A673 (cell line): ENCODE data around the gene FEV. TPM values are rescaled to one million over a fixed set of nuclear protein-coding genes. Genes with fewer than 3 reads are reported as not detected.
A peak's percentile ranks its signal among the peaks of the same experiment; 100 is the strongest.

Source experiments
- BruUV-seq: library from RNA; stranded (reverse); fragments of 400-500 nt; replicated peaks from 2 replicates; lab custom pipeline; 2021; lab: Mats Ljungman, UMichigan
- CTCF ChIA-PET: fragments of 300-600 bp; sonication (Branson Sonifier 250); formaldehyde crosslinking; loops from one replicate; lab custom pipeline; 2022; ENCODE audit warnings: antibody characterized with exemption; lab: Charles Lee
- POLR2A ChIA-PET: fragments of 300-600 bp; sonication (Branson Sonifier 250); formaldehyde crosslinking; loops from one replicate; lab custom pipeline; 2022; ENCODE audit warnings: antibody characterized with exemption; ENCODE audit not compliant: low non-redundant PET; lab: Charles Lee
- DNase-seq: peaks from one replicate; pipeline ENCODE4 v3.0.0-alpha.2; 2015; ENCODE audit warnings: low spot score
- H3K27ac ChIP-seq: fragments of 200-600 bp; sonication (generic); 2 replicates; pipeline ENCODE4 v1.5.1; 2016; ENCODE audit warnings: mixed run types, low read depth, mild to moderate bottlenecking, mixed read lengths, antibody characterized with exemption, low read length; ENCODE audit not compliant: poor library complexity, severe bottlenecking
- H3K27me3 ChIP-seq: fragments of 200-600 bp; sonication (generic); replicated peaks from 2 replicates; pipeline ENCODE4 v1.6.1; 2017; ENCODE audit warnings: mixed run types, low read depth, mild to moderate bottlenecking, mixed read lengths, antibody characterized with exemption, low read length; ENCODE audit not compliant: insufficient read depth, poor library complexity
- H3K36me3 ChIP-seq: fragments of 200-600 bp; sonication (generic); 2 replicates; pipeline ENCODE4 v1.6.1; 2016; ENCODE audit warnings: mixed run types, mild to moderate bottlenecking, mixed read lengths, antibody characterized with exemption, low read length; ENCODE audit not compliant: insufficient read depth, poor library complexity, severe bottlenecking
- H3K4me1 ChIP-seq: fragments of 200-600 bp; sonication (generic); 2 replicates; pipeline ENCODE4 v1.6.1; 2017; ENCODE audit warnings: mixed run types, mild to moderate bottlenecking, mixed read lengths, antibody characterized with exemption, low read length; ENCODE audit not compliant: insufficient read depth, poor library complexity, severe bottlenecking
- H3K4me3 ChIP-seq: fragments of 200-600 bp; sonication (generic); 2 replicates; pipeline ENCODE4 v1.5.1; 2016; ENCODE audit warnings: low read depth, mixed run types, mild to moderate bottlenecking, mixed read lengths, low read length; ENCODE audit not compliant: poor library complexity, severe bottlenecking
- H3K9me3 ChIP-seq: fragments of 200-600 bp; sonication (generic); 2 replicates; pipeline ENCODE4 v1.6.1; 2016; ENCODE audit warnings: mixed run types, low read depth, mild to moderate bottlenecking, mixed read lengths, antibody characterized with exemption, low read length; ENCODE audit not compliant: poor library complexity, severe bottlenecking
- EZH2 ChIP-seq: fragments of 200-600 bp; sonication (generic); IDR thresholded peaks from 2 replicates; pipeline ENCODE4 v1.6.1; 2017; ENCODE audit warnings: borderline replicate concordance, low read depth, mild to moderate bottlenecking, mixed read lengths, antibody characterized with exemption, low read length; ENCODE audit not compliant: poor library complexity, severe bottlenecking
- intact Hi-C: fragments of 100-400 bp; cut with micrococcal nuclease; formaldehyde crosslinking; loops from one replicate; pipeline ENCODE4 v1.10.0; 2022; ENCODE audit not compliant: unreplicated experiment
- total RNA-seq: library from RNA; stranded (reverse); gene quantifications from 2 replicates; pipeline ENCODE4 v1.2.3, GENCODE V29; 2021
- TF ChIP-seq, protein P1 (sequence below): fragments of 300-800, 200-600 bp; sonication (generic); conservative IDR thresholded peaks from 2 replicates; pipeline ENCODE4 v1.5.1; 2017; ENCODE audit warnings: low read depth, mild to moderate bottlenecking, antibody characterized with exemption, low read length, moderate library complexity, mixed read lengths

The FEV gene
- total RNA-seq, 1 experiment from 2014 or later = 12.6 TPM

DNA sequence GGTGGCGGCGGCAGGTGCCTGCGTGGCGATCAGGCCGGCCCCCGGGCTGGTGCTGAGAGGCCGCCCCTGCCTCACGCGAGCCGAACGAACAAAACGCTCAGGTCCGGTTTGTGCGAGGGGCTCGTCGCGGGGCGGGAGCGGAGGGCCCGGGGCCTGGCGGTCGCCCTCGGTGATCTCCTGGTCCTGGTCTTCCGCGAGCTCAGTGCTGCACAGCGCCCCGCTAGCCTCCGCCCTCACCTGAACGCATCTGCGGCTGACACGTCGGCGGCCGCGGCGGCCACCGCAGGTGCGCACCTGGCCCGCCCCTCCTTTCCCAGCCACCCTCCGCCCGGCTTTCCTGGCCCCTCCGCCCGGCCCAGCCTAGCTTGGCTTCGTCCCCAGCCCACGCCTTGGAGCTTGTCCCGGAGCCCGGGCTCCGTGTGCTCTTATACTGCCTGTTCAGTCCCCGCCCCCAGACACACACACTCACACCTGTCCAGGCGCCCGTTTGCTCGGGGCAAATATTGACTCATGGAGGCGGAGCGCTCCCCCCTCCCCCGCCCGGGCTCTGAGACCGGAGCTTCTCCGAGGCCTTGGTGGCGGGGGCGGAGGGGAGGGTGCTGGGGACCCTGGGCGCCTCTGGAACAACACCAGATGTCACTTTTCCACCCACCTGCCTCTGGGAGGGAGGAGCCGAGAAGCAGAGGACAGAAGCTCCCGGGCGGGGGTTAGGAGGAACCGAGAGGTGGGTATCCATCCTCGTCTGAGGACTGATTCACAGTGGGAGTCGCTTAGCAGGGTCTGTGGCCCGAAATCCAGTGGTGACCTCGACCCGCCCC, 16.8 kb upstream of the FEV start:
- intact Hi-C loops = no loop called here
- no peak for DNase-seq
- Histone ChIP-seq H3K9me3 (no peaks in the 10 kb centered on the region), H3K36me3 (no peaks in the 10 kb centered on the region), H3K27ac (no peak overlapping the region), H3K27me3 (peaks cover 46% of the 10 kb centered on the region), H3K4me1 (peaks cover 15% of the 10 kb centered on the region), H3K4me3 (no peak overlapping the region)
- peak; percentile 13 for TF ChIP-seq EZH2
- TF ChIP-seq, protein P1, sequence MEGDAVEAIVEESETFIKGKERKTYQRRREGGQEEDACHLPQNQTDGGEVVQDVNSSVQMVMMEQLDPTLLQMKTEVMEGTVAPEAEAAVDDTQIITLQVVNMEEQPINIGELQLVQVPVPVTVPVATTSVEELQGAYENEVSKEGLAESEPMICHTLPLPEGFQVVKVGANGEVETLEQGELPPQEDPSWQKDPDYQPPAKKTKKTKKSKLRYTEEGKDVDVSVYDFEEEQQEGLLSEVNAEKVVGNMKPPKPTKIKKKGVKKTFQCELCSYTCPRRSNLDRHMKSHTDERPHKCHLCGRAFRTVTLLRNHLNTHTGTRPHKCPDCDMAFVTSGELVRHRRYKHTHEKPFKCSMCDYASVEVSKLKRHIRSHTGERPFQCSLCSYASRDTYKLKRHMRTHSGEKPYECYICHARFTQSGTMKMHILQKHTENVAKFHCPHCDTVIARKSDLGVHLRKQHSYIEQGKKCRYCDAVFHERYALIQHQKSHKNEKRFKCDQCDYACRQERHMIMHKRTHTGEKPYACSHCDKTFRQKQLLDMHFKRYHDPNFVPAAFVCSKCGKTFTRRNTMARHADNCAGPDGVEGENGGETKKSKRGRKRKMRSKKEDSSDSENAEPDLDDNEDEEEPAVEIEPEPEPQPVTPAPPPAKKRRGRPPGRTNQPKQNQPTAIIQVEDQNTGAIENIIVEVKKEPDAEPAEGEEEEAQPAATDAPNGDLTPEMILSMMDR = no peak
- CTCF ChIA-PET = interaction anchor here (1.1 to 1.2 kb wide), 2 partner anchors 9 to 64 kb away, joined by 3 to 4 read pairs; no protein-coding TSS in a partner anchor
- POLR2A ChIA-PET = no interaction called here
- BruUV-seq = no TSS peak

DNA sequence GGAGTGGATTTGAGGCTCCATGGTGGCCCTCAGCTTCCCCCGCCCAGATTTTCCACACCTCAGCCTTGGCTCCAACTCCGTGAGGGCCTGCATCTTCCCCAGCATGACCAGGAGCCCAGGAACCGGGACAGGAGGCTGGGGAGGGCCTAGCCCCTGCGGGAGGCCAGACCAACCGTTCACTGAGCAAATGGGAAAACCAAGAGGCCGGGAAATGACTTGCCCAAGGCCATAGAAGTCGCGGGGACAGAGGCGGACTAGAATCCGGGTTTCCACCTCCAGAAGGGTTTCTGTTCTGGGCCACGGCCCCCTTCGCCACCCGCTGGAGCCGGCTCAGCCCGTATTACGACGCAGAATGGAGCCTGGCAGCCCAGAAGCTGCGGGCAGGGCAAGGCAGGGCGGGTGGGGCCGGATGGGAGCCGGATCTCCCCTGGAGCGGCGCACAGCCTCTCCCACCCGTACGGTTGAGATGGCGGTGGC, 16.2 kb upstream of the FEV start:
- Histone ChIP-seq H3K9me3 (no peaks in the 10 kb centered on the region), H3K27ac (no peak overlapping the region), H3K4me3 (no peak overlapping the region), H3K27me3 (peaks cover 46% of the 10 kb centered on the region), H3K4me1 (peaks cover 15% of the 10 kb centered on the region), H3K36me3 (no peaks in the 10 kb centered on the region)
- BruUV-seq = no TSS peak
- no peak for DNase-seq
- TF ChIP-seq EZH2 = no peak
- TF ChIP-seq, protein P1 = no peak
- ChIA-PET CTCF (interaction anchor here (1.1 kb wide), 1 partner anchor 10 kb away, joined by 3 read pairs; no protein-coding TSS in a partner anchor), POLR2A (no interaction called here)
- intact Hi-C loops = no loop called here

DNA sequence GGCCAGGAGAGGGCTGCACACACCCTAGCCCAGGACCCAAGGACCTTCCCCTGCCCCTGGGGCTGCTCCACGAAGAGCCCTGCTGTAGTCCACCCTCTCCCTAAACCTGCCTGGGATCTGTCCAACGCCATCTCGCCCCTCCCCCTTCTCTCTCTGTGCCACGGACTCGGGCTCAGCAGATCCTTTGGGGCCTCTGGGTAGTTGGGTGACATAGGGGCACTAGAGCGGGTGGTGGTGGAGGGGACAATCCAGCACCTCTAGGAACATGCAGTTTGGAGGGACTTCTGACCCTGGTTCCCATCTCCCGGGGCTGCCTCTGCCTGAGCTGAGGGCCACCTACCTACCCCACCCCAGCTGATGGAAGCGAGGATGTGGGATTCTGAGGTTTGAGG, 15.6 kb upstream of the FEV start:
- no peak for DNase-seq
- H3K4me1 ChIP-seq = peaks cover 15% of the 10 kb centered on the region
- no TSS peak for BruUV-seq

More for the DNA sequence above, 15.6 kb upstream of the FEV start:
- TF ChIP-seq EZH2 = no peak
- no peaks in the 10 kb centered on the region for H3K36me3 ChIP-seq
- POLR2A ChIA-PET = no interaction called here
- no peak overlapping the region for H3K27ac ChIP-seq
- H3K27me3 ChIP-seq = peaks cover 48% of the 10 kb centered on the region
- CTCF ChIA-PET = no interaction called here
- H3K9me3 ChIP-seq = no peaks in the 10 kb centered on the region
- intact Hi-C loops = no loop called here
- H3K4me3 ChIP-seq = no peak overlapping the region
